GM12878 (cell line): Measurements from ENCODE around the gene GPR107. TPM values are rescaled to one million over a fixed set of nuclear protein-coding genes. Genes with fewer than 3 reads are reported as not detected.

Source experiments
- CBX5 ChIP-seq: sonication (generic); IDR thresholded peaks from 2 replicates; pipeline ENCODE4 v1.6.1; 2016; ENCODE audit warnings: low read depth, moderate library complexity, mild to moderate bottlenecking, inconsistent platforms
- CEBPB ChIP-seq, 2 experiments: fragments of 150-350 bp in 1 of 2; IDR thresholded peaks; 2 replicates each; pipeline ENCODE4 v1.6.1; 2012 to 2014; ENCODE audit warnings: low read depth in 2 of 2, low read length in 2 of 2, borderline replicate concordance in 1 of 2, inconsistent platforms in 1 of 2
- CHD1 ChIP-seq: IDR thresholded peaks from 2 replicates; pipeline ENCODE4 v1.6.1; 2012; ENCODE audit warnings: low read depth, low read length, improper control_type of control experiment
- CREM ChIP-seq: IDR thresholded peaks from 2 replicates; pipeline ENCODE4 v1.6.1; 2014; ENCODE audit warnings: antibody characterized with exemption, low read depth
- FOXK2 ChIP-seq: fragments of 450-650 bp; IDR thresholded peaks from 2 replicates; pipeline ENCODE4 v1.6.1; 2017; ENCODE audit warnings: mild to moderate bottlenecking, moderate library complexity
- IKZF1 ChIP-seq: fragments of 450-650 bp; conservative IDR thresholded peaks from 2 replicates; pipeline ENCODE4 v1.6.1; 2017; ENCODE audit warnings: antibody characterized with exemption, mild to moderate bottlenecking
- MEF2B ChIP-seq: fragments of 450-650 bp; IDR thresholded peaks from 2 replicates; pipeline ENCODE4 v1.6.1; 2018; ENCODE audit warnings: mild to moderate bottlenecking, moderate library complexity; ENCODE audit not compliant: partially characterized antibody, poor library complexity, severe bottlenecking
- MYC ChIP-seq: IDR thresholded peaks from 2 replicates; pipeline ENCODE4 v1.6.1; 2011; ENCODE audit warnings: mild to moderate bottlenecking, low read length, moderate library complexity, inconsistent platforms; ENCODE audit not compliant: insufficient read depth, insufficient replicate concordance, insufficient read length, severe bottlenecking
- PBX3 ChIP-seq: IDR thresholded peaks from 2 replicates; pipeline ENCODE4 v1.6.1; 2011; ENCODE audit warnings: mild to moderate bottlenecking, low read depth, low read length, moderate library complexity; ENCODE audit not compliant: insufficient replicate concordance
- POLR2A ChIP-seq: IDR thresholded peaks from 2 replicates; pipeline ENCODE4 v1.6.1; 2011; ENCODE audit warnings: low read depth, mild to moderate bottlenecking, low read length
- SIX5 ChIP-seq: IDR thresholded peaks from 2 replicates; pipeline ENCODE4 v1.6.1; 2011; ENCODE audit warnings: mild to moderate bottlenecking, low read depth, low read length, moderate library complexity; ENCODE audit not compliant: severe bottlenecking
- SMAD1 ChIP-seq: fragments of 450-650 bp; IDR thresholded peaks from 2 replicates; pipeline ENCODE4 v1.6.1; 2018; ENCODE audit warnings: mild to moderate bottlenecking, low read depth; ENCODE audit not compliant: partially characterized antibody
- SMAD5 ChIP-seq: IDR thresholded peaks from 2 replicates; pipeline ENCODE4 v1.6.1; 2016; ENCODE audit warnings: antibody characterized with exemption, low read depth
- SREBF2 ChIP-seq: IDR thresholded peaks from 2 replicates; pipeline ENCODE4 v1.6.1; 2012; ENCODE audit warnings: mild to moderate bottlenecking, low read length
- SUPT20H ChIP-seq: IDR thresholded peaks from 2 replicates; pipeline ENCODE4 v1.6.1; 2011; ENCODE audit warnings: low read depth, mild to moderate bottlenecking, low read length, moderate library complexity, borderline replicate concordance; ENCODE audit not compliant: control insufficient read depth
- TAF1 ChIP-seq: IDR thresholded peaks from 2 replicates; pipeline ENCODE4 v1.6.1; 2011; ENCODE audit warnings: mild to moderate bottlenecking, low read depth, low read length, borderline replicate concordance
- ZNF217 ChIP-seq: fragments of 450-650 bp; IDR thresholded peaks from 2 replicates; pipeline ENCODE4 v1.6.1; 2017; ENCODE audit warnings: antibody characterized with exemption, mild to moderate bottlenecking
- ZNF24 ChIP-seq: fragments of 450-650 bp; IDR thresholded peaks from 2 replicates; pipeline ENCODE4 v1.6.1; 2017; ENCODE audit warnings: antibody characterized with exemption, mild to moderate bottlenecking
- ZSCAN29 ChIP-seq: fragments of 450-650 bp; IDR thresholded peaks from 2 replicates; pipeline ENCODE4 v1.6.1; 2017; ENCODE audit warnings: mild to moderate bottlenecking, moderate library complexity
- polyA plus RNA-seq, 11 experiments: library from polyadenylated mRNA; depleted of rRNA in 4 of 11; unstranded in 6 of 11; stranded (reverse) in 5 of 11; fragments of >200 nt; fragmentation: Nextera tagmentation in 4 of 11; fragmentation: Illumina TruSeq in 1 of 11; extraction: Ambion mirVana in 4 of 11; extraction: Trizol in 1 of 11; gene quantifications; 1 replicate in 1 of 11; 2 replicates in 10 of 11; pipeline versions ENCODE4 v1.2.1 to v1.2.3, GENCODE V29; 2011 to 2016; ENCODE audit warnings: inconsistent platforms in 2 of 11, missing spikeins in 2 of 11, low read depth in 1 of 11
- total RNA-seq, 4 experiments: library from RNA; depleted of rRNA in 3 of 4; stranded (reverse); fragments of >200 nt in 3 of 4; fragmentation: Illumina TruSeq in 1 of 4; extraction: Trizol in 1 of 4; gene quantifications; 2 replicates each; pipeline versions ENCODE4 v1.2.1 to v1.2.3, GENCODE V29; 2013 to 2021
- TF ChIP-seq, protein P1 (sequence below): fragments of 450-650 bp; IDR thresholded peaks from 2 replicates; pipeline ENCODE4 v1.6.1; 2018; ENCODE audit warnings: mild to moderate bottlenecking, low read depth, moderate library complexity; ENCODE audit not compliant: partially characterized antibody
- TF ChIP-seq, protein P2 (sequence below): fragments of 450-650 bp; IDR thresholded peaks from 2 replicates; pipeline ENCODE4 v1.6.1; 2017; ENCODE audit warnings: mild to moderate bottlenecking, low read depth, inconsistent platforms; ENCODE audit not compliant: poor library complexity, severe bottlenecking
- TF ChIP-seq, protein P3 (sequence below): fragments of 450-650 bp; IDR thresholded peaks from 2 replicates; pipeline ENCODE4 v1.6.1; 2018; ENCODE audit warnings: borderline replicate concordance, mild to moderate bottlenecking; ENCODE audit not compliant: partially characterized antibody

Gene GPR107
- total and polyA plus RNA-seq, 10 of the 15 experiments (the other 5 are each of a cell fraction or from before 2014, with no cell fraction given): 2.7 to 21.4 (median 10.6) TPM

GRCh38 chr9:130029223-130029973, 24.3 kb upstream of the GPR107 start (continued):
- TF ChIP-seq, protein P1, sequence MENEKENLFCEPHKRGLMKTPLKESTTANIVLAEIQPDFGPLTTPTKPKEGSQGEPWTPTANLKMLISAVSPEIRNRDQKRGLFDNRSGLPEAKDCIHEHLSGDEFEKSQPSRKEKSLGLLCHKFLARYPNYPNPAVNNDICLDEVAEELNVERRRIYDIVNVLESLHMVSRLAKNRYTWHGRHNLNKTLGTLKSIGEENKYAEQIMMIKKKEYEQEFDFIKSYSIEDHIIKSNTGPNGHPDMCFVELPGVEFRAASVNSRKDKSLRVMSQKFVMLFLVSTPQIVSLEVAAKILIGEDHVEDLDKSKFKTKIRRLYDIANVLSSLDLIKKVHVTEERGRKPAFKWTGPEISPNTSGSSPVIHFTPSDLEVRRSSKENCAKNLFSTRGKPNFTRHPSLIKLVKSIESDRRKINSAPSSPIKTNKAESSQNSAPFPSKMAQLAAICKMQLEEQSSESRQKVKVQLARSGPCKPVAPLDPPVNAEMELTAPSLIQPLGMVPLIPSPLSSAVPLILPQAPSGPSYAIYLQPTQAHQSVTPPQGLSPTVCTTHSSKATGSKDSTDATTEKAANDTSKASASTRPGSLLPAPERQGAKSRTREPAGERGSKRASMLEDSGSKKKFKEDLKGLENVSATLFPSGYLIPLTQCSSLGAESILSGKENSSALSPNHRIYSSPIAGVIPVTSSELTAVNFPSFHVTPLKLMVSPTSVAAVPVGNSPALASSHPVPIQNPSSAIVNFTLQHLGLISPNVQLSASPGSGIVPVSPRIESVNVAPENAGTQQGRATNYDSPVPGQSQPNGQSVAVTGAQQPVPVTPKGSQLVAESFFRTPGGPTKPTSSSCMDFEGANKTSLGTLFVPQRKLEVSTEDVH: no peak
- TF ChIP-seq SREBF2 (no peak), ZNF24 (peak; percentile 98), SIX5 (no peak), CBX5 (no peak), MYC (no peak), SMAD1 (no peak), FOXK2 (no peak), CEBPB (IDR thresholded peaks at IDR 0.05; ENCODE audit: borderline replicate concordance in 1 of 2, low read depth in 2 of 2, low read length in 2 of 2) (no peak), CREM (peak; percentile 62), ZNF217 (no peak), MEF2B (peak; percentile 41), SMAD5 (peak; percentile 35; the same call in 1 of the 2 replicates), ZSCAN29 (no peak), TAF1 (0 out of 2 replicates have a peak, but pooled peaks have one; percentile 20), POLR2A (no peak), CHD1 (no peak), PBX3 (no peak), IKZF1 (peak; percentile 40; the same call in 1 of the 2 replicates), SUPT20H (no peak)
- TF ChIP-seq, protein P2, sequence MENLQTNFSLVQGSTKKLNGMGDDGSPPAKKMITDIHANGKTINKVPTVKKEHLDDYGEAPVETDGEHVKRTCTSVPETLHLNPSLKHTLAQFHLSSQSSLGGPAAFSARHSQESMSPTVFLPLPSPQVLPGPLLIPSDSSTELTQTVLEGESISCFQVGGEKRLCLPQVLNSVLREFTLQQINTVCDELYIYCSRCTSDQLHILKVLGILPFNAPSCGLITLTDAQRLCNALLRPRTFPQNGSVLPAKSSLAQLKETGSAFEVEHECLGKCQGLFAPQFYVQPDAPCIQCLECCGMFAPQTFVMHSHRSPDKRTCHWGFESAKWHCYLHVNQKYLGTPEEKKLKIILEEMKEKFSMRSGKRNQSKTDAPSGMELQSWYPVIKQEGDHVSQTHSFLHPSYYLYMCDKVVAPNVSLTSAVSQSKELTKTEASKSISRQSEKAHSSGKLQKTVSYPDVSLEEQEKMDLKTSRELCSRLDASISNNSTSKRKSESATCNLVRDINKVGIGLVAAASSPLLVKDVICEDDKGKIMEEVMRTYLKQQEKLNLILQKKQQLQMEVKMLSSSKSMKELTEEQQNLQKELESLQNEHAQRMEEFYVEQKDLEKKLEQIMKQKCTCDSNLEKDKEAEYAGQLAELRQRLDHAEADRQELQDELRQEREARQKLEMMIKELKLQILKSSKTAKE: peak; percentile 76
- TF ChIP-seq, protein P3, sequence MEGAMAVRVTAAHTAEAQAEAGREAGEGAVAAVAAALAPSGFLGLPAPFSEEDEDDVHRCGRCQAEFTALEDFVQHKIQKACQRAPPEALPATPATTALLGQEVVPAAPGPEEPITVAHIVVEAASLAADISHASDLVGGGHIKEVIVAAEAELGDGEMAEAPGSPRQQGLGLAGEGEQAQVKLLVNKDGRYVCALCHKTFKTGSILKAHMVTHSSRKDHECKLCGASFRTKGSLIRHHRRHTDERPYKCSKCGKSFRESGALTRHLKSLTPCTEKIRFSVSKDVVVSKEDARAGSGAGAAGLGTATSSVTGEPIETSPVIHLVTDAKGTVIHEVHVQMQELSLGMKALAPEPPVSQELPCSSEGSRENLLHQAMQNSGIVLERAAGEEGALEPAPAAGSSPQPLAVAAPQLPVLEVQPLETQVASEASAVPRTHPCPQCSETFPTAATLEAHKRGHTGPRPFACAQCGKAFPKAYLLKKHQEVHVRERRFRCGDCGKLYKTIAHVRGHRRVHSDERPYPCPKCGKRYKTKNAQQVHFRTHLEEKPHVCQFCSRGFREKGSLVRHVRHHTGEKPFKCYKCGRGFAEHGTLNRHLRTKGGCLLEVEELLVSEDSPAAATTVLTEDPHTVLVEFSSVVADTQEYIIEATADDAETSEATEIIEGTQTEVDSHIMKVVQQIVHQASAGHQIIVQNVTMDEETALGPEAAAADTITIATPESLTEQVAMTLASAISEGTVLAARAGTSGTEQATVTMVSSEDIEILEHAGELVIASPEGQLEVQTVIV: no peak
